GM18508 (cell line): ENCODE data around the gene ZBTB7C.

Experiments
- ATAC-seq: cut with Tn5 transposase; IDR thresholded peaks from one replicate; pipeline ENCODE4 v1.9.1; 2021; ENCODE audit warnings: moderate number of reproducible peaks; ENCODE audit not compliant: insufficient read depth, unreplicated experiment

The ZBTB7C gene

DNA sequence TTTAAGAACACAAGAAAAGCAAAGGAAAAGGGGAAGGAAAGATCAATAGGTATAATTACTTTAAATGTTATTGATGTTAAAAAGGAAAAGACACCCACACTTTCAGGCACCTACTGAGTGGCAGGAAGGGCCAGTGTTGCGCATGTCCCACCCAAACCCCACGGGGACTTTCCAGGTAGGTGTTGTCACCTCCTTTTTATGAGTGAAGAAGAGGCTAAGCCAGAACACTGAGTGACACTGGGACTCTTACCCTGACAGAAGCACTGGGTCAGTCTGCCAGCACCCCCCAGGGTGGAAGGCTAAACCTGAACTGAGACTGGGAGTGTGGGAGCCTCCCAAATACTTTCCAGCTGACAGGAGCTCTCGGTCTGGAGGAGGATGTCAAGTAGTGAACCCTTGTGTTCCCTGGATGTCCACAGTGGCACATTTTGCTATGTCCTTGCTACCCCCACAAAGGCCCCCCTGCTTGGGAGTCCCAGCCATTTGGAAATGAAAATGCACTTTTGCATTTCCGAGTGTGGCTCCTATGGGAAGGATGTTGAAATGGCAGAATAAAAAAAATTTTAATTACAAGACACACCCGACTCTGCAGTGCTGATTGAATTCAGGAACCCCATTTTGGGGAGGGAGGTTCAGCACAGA lies 387.8 kb downstream of the ZBTB7C start:
- no peak for ATAC-seq

DNA sequence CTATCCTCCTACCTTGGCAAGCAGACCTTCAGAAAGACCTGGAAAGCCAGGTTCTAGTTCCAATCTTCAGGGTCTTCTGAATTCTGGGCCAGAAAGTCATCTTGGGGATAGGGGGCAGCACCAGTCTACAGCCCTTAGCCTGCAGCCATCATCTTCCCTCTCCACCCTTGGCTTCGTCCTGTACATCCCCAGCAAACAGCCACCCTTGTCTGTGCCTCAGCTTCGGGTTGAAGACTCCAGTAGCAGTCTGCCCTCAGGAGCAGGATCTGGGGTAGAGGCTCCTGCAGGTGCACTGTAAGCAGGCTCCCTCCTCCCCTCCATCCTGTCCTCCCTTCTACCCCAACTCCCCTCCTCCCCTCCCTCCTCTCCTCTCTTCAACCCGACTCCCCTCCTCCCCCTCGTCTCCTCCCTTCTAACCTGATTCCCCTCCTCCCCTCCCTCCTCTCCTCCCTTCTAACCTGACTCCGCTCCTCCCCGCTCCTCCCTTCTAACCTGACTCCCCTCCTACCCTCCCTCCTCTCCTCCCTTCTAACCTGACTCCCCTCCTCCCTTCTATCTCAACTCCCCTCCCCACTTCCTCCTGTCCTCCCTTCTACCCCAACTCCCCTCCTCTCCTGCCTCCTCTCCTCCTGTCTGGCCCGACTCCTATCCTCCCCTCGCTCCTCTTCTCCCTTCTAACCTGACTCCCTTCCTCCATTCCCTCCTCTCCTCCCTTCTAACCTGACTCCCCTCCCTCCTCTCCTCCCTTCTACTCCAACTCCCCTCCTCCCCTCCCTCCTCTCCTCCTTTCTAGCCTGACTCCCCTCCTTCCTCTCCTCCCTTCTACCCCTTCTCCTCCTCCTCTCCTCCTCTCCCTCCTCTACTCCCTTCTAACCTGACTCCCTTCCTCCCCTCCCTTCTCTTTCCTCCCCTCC lies 388.6 kb downstream of the ZBTB7C start:
- no peak for ATAC-seq

DNA sequence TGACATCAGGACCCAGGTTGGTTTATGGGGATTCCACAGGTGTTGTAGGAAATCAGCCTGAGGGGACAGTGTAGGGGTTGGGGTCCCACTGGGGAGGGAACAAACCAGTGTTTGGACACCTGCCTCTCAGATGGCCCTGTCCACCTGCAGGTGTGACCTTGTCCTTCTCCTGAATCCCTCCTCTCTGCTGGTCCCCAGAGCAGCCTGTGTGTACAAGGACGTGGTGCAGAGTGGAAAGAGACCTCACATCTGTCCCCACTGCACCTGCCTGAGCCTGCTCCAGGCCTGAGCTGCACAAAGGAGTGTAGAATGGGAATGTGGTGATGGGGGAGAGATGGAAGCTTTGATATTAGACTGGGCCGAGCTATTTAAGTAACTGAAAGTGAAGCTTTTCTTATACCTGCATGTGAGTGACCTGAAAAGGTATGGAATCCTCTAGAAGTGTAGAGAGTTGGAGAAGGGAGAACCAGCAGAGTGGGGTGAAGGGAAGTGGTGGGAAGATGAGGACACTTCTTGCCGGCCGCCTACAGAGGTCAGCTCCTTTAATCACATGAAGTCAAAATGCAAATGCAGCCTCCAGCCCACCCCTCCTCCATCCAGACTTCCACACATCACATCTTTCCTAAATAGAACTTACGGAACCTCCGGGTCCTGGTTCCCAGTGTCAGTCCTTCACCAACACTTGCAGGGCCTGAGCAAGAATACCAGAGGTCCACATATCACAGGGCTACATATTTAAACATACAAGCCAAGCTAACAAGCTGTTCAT lies 389.4 kb downstream of the ZBTB7C start:
- no peak for ATAC-seq

DNA sequence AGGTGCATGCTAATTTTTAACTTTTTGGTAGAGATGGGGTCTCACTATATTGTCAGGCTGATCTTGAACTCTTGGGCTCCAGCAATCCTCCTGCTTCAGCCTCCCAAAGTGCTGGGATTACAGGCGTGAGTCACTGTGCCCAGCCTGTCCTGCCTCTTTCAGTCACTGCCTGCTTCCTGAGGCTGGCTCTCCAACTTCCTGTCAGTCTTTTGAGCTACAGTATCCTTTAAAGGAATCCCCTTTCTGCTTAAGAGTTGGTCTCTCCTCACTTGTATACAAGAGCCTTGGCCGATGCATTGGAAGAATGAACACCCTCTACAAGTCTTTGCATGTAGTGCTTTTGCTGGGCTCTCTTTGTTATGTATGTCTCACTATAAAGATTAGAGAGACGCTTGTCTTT lies 390.3 kb downstream of the ZBTB7C start:
- ATAC-seq: no peak

DNA sequence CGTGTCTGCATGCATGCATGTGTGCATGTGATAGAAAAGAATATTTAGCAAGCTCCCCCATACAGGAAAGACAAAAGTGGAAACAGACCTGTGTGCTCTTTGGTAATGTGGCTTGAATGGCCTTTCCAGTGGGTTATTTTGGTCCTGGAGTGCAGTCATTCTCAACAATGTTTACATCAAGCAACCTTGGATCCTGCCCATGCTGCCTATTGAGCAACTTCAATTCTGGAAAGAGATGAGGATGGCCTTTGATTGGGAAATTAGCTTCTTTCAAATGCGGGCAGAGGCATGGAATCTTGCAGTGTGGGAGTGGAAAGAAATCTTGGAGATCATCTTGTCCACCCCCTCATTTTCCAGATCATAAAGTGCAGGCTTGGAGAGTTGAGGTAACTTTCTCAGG lies 391.5 kb downstream of the ZBTB7C start:
- no peak for ATAC-seq

DNA sequence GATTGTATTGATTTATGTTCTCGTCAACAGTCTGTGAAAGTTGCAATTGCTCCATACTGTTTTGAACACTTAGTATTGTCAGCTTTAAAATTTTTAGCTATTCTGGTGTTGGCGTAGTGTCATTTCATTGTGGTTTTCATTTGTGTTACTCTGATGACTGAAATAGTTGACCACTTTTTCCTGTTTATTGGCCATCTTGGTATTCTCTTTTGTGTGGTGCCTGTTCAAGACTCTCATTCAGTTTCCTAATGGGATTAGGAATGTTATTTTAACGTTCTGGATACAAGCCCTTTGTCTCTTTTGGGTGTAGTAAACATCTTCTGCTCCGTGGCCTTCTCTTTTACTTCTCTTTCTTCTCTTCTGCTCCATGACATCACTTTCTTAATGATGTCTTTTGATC lies 396.0 kb downstream of the ZBTB7C start:
- no peak for ATAC-seq

DNA sequence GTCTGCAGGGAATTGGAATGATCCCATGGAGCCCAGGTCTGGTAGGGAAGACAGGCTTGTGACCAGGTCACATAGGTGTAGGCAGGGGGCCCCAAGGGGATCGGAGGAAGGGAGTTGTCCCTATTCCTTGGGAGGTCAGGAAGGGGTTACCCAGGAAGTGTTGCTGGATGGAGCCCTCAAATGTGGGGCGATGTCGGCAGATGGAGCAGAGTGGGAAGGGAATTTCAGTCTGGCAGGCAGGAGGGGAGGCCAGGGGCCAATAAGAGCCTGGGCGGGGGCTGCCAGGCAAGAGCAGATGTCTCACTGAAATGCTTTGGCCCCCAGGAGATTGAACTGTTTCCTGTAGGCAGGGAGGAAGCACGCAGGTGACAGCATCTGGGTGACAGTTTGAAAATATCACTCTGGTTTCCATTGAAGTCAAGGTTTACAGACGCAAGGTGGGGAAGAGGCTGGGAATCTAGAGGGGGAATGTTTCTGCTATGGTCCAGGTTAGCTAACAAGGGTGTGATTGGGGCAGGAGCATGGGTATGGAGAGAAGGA lies 397.2 kb downstream of the ZBTB7C start:
- no peak for ATAC-seq

DNA sequence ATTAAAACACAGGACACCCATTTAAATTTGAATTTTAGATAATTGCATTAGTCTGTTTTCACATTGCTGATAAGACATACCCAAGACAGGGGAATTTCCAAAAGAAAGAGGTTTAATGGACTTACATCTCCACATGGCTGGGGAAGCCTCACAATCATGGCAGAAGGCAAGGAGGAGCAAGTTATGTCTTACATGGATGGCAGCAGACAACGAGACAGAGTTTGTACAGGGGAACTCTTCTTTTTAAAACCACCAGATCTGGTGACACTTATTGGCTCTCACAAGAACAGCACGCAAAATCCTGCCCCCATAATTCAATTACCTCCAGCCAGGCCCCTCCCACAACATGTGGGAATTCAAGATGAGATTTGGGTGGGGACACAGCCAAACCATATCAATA lies 398.9 kb downstream of the ZBTB7C start:
- no peak for ATAC-seq

DNA sequence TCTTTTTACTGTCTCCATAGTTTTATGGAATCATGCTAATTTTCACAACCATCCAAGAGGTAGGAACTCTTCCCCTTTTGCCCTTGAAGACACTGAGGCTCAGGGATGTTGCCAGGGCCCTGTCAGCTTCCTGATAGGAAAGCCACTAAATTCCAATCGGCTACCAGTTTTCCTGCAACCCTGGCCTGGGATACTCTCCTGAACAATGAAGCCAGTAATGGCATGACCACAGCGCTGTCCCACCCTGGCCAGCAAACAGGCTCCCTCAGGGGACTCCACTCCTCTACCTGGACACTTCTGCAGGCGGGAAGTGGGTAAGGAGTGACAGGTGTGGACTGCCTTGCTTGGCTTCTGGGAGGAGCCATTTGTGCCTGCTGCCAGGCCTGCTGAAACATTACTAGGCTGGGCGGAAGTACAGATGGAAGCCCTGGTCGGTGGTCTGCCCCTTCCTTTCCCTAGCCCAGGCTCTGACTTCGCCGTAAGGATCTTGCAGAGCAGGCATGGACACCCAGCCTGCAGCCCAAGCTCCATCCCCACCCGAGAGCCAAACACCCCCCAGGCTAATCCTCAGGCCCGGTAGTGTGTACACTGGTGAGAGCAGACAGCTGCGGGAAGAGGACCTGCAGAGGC lies 400.0 kb downstream of the ZBTB7C start:
- ATAC-seq: no peak

DNA sequence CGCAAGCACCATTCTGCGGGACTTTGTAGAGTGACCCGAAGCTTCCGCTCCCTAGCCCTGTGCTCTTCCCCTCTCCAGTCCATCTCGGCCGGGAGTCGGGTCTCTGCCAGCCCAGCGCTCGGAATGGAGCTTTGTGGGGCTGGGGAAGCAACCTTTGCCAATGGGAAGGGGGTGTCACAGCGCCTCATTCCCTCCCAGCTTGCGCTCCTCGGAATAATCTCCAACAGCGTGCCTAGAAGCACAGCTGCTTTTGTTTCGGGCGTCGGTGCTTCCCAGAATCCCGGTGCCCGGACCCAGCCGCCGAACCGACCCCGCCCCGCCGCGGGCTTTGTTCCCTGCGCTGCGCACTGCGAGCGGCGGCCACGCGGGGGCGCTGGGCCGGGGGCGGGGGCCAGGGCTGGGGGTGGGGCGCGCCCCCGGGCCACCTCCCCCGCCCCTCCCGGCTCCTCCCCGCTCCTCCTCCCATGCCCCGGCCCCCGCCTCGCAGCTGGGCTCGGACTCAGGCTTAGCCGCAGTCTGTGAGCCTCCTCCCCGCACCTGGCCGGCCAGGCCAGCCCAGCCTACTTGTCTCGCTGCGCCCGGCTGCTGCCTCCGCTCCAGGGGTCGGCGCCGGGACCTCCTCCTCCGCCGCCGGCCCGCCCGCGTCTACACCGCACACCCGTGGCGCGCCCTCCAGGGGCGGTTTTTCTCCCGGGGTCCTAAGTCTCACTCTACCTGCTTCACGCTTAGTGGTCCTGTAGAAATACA lies 401.1 kb downstream of the ZBTB7C start:
- no peak for ATAC-seq

DNA sequence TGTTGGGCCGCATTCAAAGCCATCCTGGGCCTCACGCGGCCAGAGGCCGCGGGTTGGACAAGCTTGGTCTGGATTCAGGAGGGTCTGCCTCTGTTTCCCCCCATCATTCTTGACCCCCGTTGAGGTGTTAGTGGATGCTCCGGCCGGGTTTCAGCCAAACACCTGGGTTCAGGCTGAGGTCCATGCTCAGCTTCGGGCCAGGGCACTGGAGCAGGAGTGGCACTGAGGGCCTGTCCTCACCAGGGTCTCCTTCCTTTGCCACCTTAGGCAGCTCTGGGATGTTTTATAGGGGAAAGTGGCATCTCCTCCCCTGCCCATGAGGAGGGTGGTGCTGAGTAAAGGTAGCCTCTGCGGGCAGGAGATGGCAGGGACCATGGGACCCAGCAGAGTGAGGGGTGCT lies 401.8 kb downstream of the ZBTB7C start:
- no peak for ATAC-seq

DNA sequence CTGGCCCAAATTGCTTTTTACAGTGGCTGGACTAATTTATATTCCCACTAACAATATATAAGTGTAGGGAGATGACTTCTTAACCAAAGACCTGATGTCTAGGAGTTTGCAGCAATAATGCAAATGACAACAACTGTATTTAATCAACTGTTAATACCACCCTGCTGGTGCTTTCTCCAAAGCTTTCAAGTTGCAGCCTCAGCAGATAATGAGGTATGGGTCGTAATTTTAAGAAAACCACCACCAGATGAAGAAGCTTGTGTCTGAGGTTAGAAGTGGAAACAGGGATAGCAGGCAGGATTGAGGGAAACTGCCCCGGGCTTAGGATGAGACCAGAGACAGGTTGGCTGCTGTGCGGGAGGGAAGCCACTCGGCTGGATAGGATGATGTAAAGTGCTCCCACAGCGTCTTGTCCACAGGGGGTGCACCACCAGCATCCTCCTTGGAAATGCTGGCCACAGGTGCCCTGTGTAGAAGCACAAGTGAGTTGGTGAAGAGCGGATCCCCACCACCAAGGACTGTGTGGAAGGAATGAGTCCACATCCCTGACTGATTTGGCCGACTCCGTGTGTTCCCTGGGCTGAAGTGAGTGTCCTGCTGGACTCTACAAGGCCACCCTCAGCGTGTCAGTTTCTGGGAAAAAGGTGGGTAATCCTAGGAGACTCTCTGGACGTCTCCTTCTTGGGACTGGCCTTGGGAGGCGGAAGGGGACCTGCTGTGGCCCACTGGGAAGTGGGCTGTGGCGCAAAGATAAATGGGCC lies 402.6 kb downstream of the ZBTB7C start:
- ATAC-seq: no peak

DNA sequence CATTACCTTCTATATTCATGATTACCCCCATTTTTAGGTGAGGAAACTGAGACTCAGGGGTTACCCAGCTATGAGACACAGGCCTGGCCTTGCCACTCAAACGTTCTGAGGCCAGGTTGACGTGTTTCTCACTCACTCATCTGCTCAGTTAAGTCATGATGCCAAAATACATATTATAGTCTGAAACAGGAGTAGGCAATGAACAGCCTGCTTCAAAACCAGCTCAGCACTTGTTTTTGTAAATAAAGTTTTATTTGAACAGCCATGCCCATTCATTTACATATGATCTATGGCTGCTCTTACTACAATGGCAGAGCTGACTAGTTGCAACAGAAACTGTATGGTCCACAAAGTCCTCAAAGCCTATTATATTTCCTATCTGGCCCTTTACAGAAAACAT lies 404.6 kb downstream of the ZBTB7C start:
- no peak for ATAC-seq

DNA sequence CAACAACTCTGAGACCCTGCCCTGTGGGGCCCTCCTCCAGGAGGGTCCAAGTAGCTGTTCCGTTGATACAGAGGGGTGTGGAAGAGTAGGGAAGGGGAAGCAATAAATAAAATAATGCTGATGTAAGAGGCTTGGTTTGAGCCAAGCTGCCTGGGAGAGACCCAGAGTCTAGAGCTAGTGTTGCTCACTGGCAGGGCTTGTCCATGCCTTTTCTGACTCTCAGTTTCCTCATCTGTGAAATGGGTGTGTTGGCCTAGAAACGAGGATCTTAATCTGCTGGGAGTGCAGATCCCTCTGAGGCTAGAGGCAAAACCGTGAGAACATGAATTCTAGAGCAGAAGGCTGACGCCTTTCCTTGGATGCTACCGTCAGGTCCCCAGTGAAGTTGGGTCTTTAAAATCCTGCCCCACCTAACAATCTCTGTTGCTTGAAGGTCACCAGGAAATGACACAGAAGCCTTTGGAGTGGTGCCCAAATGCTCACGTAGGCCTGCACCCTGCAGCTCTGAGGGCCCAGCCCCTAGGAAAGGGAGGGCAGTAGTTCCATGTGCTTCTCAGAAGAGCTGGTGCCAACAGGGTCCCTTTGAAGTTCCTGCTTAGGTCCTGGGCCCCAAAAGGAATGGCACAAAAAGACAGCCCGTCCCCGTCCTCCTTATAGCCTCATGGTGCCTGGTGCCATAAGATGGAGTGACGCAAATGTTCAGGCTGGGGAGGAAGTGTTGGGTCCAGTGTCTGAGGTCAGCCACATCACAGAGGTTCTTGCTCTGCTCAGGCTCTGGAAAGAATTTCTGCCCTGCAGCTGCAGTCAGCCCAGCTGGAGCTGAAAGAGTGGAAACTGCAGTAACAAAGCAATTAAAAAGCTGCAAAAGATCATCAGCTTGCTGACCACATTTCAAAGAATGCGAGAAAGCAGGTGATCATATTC lies 405.5 kb downstream of the ZBTB7C start:
- ATAC-seq: no peak

DNA sequence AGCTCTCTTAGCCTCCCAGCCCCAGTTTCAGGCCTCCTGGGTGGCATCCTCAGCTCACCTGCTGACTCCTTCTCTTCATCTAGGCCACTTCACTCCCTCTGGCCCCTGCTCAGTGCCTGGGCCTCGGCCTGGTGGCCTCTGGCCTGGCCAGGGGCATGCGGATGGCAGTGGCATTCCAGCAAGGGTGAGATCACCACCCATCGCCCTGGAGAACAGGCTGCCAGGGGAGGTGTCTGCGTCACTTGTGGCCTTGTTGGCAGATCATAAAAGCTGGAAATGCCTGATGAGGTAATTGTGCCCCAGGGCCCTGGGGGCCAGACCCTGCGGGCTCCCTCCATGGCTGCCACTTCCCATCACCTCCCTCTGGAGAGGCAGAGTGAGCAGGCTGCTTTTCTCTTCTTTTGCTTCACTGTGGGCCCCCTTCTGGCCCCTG lies 406.2 kb downstream of the ZBTB7C start:
- ATAC-seq: no peak

DNA sequence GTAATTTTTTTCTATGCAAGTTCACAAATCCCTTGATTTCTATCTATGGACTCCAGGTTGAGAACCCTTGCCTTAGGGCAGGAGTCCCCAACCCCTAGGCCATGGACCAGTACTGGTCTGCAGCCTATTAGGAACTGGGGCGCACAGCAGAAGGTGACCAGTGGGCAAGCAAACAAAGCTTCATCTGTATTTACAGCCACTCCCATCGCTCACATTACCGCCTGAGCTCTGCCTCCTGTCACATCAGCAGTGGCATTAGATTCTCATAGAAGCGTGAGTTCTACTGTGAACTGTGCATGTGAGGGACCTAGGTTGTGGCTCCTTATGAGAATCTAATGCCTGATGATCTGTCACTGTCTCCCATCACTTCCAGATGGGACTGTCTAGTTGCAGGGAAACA lies 408.5 kb downstream of the ZBTB7C start:
- ATAC-seq: no peak

DNA sequence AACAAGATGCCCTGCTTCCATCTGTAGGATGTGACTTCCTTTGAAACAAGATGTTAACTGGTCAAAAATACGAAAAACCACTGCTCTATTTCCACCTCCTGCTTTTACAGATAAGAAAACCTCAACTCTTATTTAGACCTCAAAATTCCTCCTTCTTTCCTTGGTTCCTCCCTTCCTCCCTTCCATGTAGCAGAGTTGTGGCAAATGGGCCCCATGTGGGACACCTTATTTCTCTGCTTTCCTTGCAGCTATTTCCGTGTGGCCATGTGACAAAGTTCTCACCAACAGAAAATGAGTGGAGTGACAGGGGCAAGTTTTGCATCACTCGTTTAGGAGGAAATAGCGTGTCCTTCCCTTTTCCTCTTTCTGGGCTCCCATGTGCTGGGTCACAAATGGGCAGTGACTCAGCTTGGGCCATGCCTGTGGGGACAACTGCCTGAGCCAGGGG lies 409.4 kb downstream of the ZBTB7C start:
- no peak for ATAC-seq

DNA sequence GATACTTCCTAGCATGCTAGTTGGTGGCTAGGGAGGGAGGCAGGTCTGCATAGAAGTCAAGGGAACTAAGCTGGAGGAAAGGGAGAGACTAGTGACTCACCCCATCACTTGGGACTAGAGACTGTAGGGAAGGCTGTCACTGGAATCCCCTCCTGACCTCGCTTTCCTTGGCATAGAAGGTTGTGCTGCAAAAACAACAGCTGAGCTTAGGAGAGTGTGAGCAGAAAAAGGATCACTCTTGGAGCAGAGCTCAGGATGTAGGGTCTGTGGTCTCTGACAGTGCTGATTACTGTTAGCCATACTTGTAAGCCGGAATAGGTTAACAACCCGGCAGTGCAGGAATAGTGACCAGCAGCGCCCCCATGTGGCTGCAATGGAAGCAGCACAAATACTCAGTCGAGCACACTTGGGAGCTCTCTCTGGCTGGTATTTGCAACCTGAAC lies 411.8 kb downstream of the ZBTB7C start:
- no peak for ATAC-seq
